ENCODE data around the gene OPA3. TPM values are rescaled to one million over a fixed set of nuclear protein-coding genes. Genes with fewer than 3 reads are reported as not detected.
A peak's percentile ranks its signal among the peaks of the same experiment; 100 is the strongest.

The OPA3 gene
- total RNA-seq, 4 donors from 2014 or later, result 5.7 to 14.9 (median 11.6) TPM

DNA sequence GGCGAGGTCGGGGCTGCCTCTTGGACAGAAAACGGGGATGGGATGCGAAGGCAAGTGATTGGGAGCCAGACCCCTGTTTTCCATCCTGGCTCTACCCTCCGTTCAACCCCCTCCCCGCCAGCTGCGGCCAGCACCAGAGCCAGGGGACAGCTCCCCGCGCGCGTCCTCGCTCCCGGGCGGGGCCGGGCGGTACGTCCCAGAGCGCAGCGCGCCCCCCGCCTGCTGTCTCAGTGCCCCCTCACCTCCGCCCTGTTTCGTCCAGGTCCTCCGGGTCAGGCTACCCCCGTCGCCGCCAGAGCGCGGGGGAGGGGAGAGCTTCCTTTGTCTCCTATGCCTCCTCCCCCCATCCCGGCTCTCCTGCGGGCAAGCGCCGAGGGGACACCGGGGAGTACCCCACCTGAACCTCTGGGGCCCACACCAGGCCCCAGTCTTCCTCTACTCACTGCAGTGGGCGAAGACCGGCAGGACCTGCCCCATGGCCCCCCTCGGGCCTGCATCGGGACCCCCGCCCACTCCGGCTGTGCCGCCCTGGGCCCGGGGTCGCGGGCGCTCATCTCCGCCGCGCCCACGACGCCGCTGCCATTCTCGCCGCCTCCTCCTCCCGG is 88.2 kb downstream of the OPA3 start:
- Histone ChIP-seq H3K27me3 (peaks cover 44% of the 10 kb centered on the region), H3K4me3 (peak overlapping the region; percentile 74 to 81), H3K4me1 (peaks cover 0 to 67% (median 32%) of the 10 kb centered on the region in 3 donors), H3K9me3 (no peaks in the 10 kb centered on the region), H3K36me3 (no peaks in the 10 kb centered on the region), H3K27ac (peak overlapping the region in 3 of 4 donors; percentile 58 to 76 (median 70))
- WGBS, 2 donors (ENCODE audit: low coverage in 1 of 2), result 0% methylated on average over 2 of the region's 54 CpGs; no CpG with 5 or more reads in 1 of the 2 donors
- TF ChIP-seq POLR2A (IDR thresholded peaks at IDR 0.05), result no peak
- no peak for TF ChIP-seq EP300 (IDR thresholded peaks at IDR 0.05)
- TF ChIP-seq, protein P1, sequence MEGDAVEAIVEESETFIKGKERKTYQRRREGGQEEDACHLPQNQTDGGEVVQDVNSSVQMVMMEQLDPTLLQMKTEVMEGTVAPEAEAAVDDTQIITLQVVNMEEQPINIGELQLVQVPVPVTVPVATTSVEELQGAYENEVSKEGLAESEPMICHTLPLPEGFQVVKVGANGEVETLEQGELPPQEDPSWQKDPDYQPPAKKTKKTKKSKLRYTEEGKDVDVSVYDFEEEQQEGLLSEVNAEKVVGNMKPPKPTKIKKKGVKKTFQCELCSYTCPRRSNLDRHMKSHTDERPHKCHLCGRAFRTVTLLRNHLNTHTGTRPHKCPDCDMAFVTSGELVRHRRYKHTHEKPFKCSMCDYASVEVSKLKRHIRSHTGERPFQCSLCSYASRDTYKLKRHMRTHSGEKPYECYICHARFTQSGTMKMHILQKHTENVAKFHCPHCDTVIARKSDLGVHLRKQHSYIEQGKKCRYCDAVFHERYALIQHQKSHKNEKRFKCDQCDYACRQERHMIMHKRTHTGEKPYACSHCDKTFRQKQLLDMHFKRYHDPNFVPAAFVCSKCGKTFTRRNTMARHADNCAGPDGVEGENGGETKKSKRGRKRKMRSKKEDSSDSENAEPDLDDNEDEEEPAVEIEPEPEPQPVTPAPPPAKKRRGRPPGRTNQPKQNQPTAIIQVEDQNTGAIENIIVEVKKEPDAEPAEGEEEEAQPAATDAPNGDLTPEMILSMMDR (IDR thresholded peaks at IDR 0.05), result peak in 1 of 4 experiments; percentile 10
- TF ChIP-seq POLR2AphosphoS5 (IDR thresholded peaks at IDR 0.05), result no peak
- peak; percentile 35 for ATAC-seq

DNA sequence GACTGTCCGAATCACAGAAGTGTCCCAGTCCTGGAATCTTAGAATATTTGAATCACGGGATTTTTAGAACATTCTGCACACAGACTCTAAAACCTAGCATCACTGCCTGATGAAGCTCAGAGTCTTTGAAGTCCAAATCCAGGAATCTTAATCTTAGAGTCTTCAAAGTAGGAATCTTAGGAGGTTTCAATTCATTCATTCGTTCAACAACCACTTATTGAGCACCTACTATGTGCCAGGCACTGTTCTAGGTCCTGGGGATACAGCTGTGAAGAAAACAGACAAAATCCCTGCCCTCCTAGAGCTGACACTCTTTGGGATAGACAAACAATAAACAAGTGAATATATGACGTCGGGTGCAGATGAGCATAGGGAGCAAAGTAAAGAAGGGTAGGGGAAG is 89.4 kb downstream of the OPA3 start:
- Histone ChIP-seq H3K27ac (no peak overlapping the region), H3K4me3 (no peak overlapping the region), H3K27me3 (peaks cover 35% of the 10 kb centered on the region), H3K9me3 (no peaks in the 10 kb centered on the region), H3K36me3 (no peaks in the 10 kb centered on the region), H3K4me1 (peaks cover 0 to 67% (median 32%) of the 10 kb centered on the region in 3 donors)
- WGBS, 2 donors (ENCODE audit: low coverage in 1 of 2), result 83 to 85% methylated on average over 4 to 5 of the region's 5 CpGs
- ATAC-seq, result no peak
- no peak for TF ChIP-seq EP300 (IDR thresholded peaks at IDR 0.05)
- no peak for TF ChIP-seq POLR2AphosphoS5 (IDR thresholded peaks at IDR 0.05)
- no peak for TF ChIP-seq POLR2A (IDR thresholded peaks at IDR 0.05)
- TF ChIP-seq, protein P1 (IDR thresholded peaks at IDR 0.05), result no peak

DNA sequence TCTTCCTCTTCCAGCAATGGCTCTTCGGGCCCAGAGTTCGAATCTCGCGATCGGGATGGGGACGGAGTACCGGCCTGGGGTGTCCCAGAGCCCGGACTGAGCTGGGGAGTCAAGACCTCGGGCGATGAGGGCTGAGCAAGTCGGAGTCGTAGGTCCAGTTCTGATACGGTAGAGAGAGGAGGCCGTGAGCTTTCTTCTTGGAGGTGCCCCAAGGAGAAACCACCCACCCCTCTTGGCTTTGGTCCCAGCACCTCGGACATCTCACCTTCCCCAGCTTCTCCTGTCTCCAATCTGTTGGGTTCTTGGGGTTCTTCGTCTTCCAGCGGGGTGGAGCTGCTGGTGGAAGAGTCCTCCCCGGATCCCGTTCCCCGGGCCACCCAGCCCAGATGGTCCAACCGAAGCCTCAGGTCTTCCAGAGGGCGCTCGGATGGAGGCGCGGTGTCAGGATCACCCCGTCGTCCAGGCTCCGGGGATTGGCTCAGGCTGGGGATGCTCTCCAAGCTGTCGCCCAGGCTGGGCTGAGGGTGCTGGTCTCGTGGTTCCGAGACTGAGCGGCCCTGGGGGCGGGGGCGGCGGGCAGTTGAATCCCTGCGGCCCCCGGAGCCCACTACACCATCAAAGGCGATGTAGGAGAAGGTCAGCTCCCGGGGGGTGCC is 90.2 kb downstream of the OPA3 start:
- H3K36me3 ChIP-seq, result no peaks in the 10 kb centered on the region
- H3K4me1 ChIP-seq, result peaks cover 0 to 62% (median 31%) of the 10 kb centered on the region in 3 donors
- no peaks in the 10 kb centered on the region for H3K9me3 ChIP-seq
- H3K4me3 ChIP-seq, result no peak overlapping the region
- WGBS, 2 donors (ENCODE audit: low coverage in 1 of 2), result 91% methylated on average over 13 of the region's 39 CpGs; no CpG with 5 or more reads in 1 of the 2 donors
- no peak for ATAC-seq
- no peak for TF ChIP-seq POLR2A (IDR thresholded peaks at IDR 0.05)
- no peak for TF ChIP-seq EP300 (IDR thresholded peaks at IDR 0.05)
- TF ChIP-seq, protein P1 (IDR thresholded peaks at IDR 0.05), result no peak
- TF ChIP-seq POLR2AphosphoS5 (IDR thresholded peaks at IDR 0.05), result no peak
- no peak overlapping the region for H3K27ac ChIP-seq
- peaks cover 27% of the 10 kb centered on the region for H3K27me3 ChIP-seq

DNA sequence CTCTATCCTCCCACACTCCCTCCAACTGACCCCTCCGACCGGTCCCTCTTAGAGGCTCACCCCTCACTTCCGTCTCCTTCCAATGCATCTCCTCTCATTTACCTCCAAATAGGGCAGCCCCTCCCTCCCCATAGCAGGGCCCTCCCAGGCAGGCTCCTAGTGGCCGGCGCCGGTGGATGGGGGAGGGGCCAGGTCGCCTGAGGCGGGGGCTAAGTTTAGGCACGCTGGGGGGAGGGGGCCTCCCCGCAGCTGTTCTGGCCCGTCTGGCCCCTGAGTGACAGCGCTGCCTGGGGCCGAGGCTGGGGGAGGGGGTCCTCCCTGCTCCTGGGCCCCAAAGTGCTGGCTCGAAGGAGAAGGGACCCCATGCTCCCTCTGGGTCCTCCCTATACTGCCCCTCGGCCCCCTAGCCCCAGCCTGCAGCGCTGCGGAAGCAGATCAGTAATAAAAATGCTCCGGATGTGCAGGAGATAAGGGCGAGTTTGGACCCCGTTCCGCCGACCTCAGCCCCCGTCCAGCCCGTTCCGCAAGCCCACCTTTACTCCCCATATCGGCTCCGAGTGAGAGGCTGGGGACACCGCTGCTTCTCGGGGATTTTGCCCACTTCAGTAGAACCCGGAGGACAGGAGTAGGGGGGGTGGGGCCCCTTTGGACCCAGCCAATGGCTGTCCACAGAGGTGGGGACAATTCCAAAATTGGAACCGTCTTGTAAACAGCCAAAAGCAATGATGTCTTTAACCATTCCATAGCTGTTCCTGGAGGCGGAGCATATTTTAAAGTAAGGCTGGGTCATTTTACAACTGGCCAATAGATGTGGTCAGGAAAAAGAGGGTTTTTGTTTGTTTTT is 91.8 kb downstream of the OPA3 start:
- Histone ChIP-seq H3K27ac (peak overlapping the region; percentile 32 to 88 (median 82)), H3K9me3 (no peaks in the 10 kb centered on the region), H3K4me1 (peaks cover 0 to 46% (median 18%) of the 10 kb centered on the region in 3 donors), H3K36me3 (peaks cover 0 to 10% of the 10 kb centered on the region in 2 donors), H3K27me3 (peaks cover 12% of the 10 kb centered on the region), H3K4me3 (peak overlapping the region; percentile 47 to 68)
- TF ChIP-seq EP300 (IDR thresholded peaks at IDR 0.05), result no peak
- TF ChIP-seq, protein P1 (IDR thresholded peaks at IDR 0.05), result no peak
- TF ChIP-seq POLR2A (IDR thresholded peaks at IDR 0.05), result no peak
- TF ChIP-seq POLR2AphosphoS5 (IDR thresholded peaks at IDR 0.05), result no peak
- peak; percentile 74 for ATAC-seq
- WGBS, 2 donors (ENCODE audit: low coverage in 1 of 2), result 7 to 17% methylated on average over 4 to 5 of the region's 32 CpGs
